GM12892 (cell line): ENCODE data around the gene SLC38A10.

Experiments used
- POLR2A ChIP-seq: IDR thresholded peaks from 2 replicates; pipeline ENCODE4 v1.6.1; 2011; ENCODE audit warnings: low read depth, low read length, control low read depth
- POLR2AphosphoS5 ChIP-seq: IDR thresholded peaks from 2 replicates; pipeline ENCODE4 v1.6.1; 2011; ENCODE audit warnings: low read depth, low read length, control low read depth
- TAF1 ChIP-seq: IDR thresholded peaks from 2 replicates; pipeline ENCODE4 v1.6.1; 2011; ENCODE audit warnings: low read depth, mild to moderate bottlenecking, control low read depth, low read length, borderline replicate concordance

GRCh38 chr17:81280571-81280970, 14.5 kb downstream of the SLC38A10 start:
- TF ChIP-seq POLR2A, result no peak
- no peak for TF ChIP-seq TAF1
- no peak for TF ChIP-seq POLR2AphosphoS5
